Measurements from ENCODE around the gene PFDN1. TPM values are rescaled to one million over a fixed set of nuclear protein-coding genes. Genes with fewer than 3 reads are reported as not detected.

The PFDN1 gene
- total and polyA plus RNA-seq, 5 donors from 2014 or later: 34.3 to 152 (median 109) TPM

GRCh38 chr5:140222416-140222815 is 80.5 kb downstream of the PFDN1 start:
- Histone ChIP-seq H3K4me3 (ENCODE audit: low read depth, low read length) (no peak overlapping the region), H3K36me3 (ENCODE audit: control insufficient read depth, insufficient read depth, low read length) (no peaks in the 10 kb centered on the region), H3K9me3 (ENCODE audit: control insufficient read depth in 2 of 2, low read length in 2 of 2) (no peaks in the 10 kb centered on the region), H3K27ac (ENCODE audit: insufficient read depth, low read length, poor library complexity, severe bottlenecking) (no peak overlapping the region), H3K4me1 (ENCODE audit: control insufficient read depth, insufficient read depth, low read length, poor library complexity, severe bottlenecking) (no peaks in the 10 kb centered on the region), H3K27me3 (ENCODE audit: control insufficient read depth, insufficient read depth, low read length) (no peaks in the 10 kb centered on the region)
- Mint-ChIP-seq H3K27me3 (no peaks in the 10 kb centered on the region), H3K4me3 (no peak overlapping the region), H3K4me1 (peaks cover 0 to 5% (median 0%) of the 10 kb centered on the region in 4 donors), H3K9me3 (no peaks in the 10 kb centered on the region), H3K27ac (no peak overlapping the region), H3K36me3 (no peaks in the 10 kb centered on the region)
- no peak for ATAC-seq (ENCODE audit: low read depth in 2 of 2)
- DNase-seq: no peak

- no peak overlapping the region for H3K4me3 Mint-ChIP-seq
- Histone ChIP-seq H3K36me3 (ENCODE audit: control insufficient read depth, insufficient read depth, low read length) (no peaks in the 10 kb centered on the region), H3K9me3 (ENCODE audit: control insufficient read depth in 2 of 2, low read length in 2 of 2) (no peaks in the 10 kb centered on the region), H3K4me1 (ENCODE audit: control insufficient read depth, insufficient read depth, low read length, poor library complexity, severe bottlenecking) (no peaks in the 10 kb centered on the region), H3K4me3 (ENCODE audit: low read depth, low read length) (no peak overlapping the region), H3K27ac (ENCODE audit: insufficient read depth, low read length, poor library complexity, severe bottlenecking) (no peak overlapping the region), H3K27me3 (ENCODE audit: control insufficient read depth, insufficient read depth, low read length) (no peaks in the 10 kb centered on the region)
- peaks cover 0 to 5% (median 0%) of the 10 kb centered on the region in 4 donors for H3K4me1 Mint-ChIP-seq
- no peaks in the 10 kb centered on the region for H3K36me3 Mint-ChIP-seq
- H3K27ac Mint-ChIP-seq: no peak overlapping the region
- ATAC-seq (ENCODE audit: low read depth in 2 of 2): no peak
- peak in 1 of 3 donors; percentile 26 for DNase-seq
- no peaks in the 10 kb centered on the region for H3K9me3 Mint-ChIP-seq
- H3K27me3 Mint-ChIP-seq: no peaks in the 10 kb centered on the region
These were observed 81.1 kb downstream of the PFDN1 start for GRCh38 chr5:140221697-140222223.

- no peaks in the 10 kb centered on the region for H3K27me3 ChIP-seq (ENCODE audit: control insufficient read depth, insufficient read depth, low read length)
- Mint-ChIP-seq H3K36me3 (no peaks in the 10 kb centered on the region), H3K4me1 (peaks cover 0 to 5% (median 0%) of the 10 kb centered on the region in 4 donors), H3K27ac (no peak overlapping the region), H3K9me3 (no peaks in the 10 kb centered on the region), H3K27me3 (no peaks in the 10 kb centered on the region), H3K4me3 (no peak overlapping the region)
- H3K4me3 ChIP-seq (ENCODE audit: low read depth, low read length): no peak overlapping the region
- DNase-seq (no peak), ATAC-seq (ENCODE audit: low read depth in 2 of 2) (no peak)
- H3K4me1 ChIP-seq (ENCODE audit: control insufficient read depth, insufficient read depth, low read length, poor library complexity, severe bottlenecking): no peaks in the 10 kb centered on the region
- no peaks in the 10 kb centered on the region for H3K36me3 ChIP-seq (ENCODE audit: control insufficient read depth, insufficient read depth, low read length)
- H3K9me3 ChIP-seq (ENCODE audit: control insufficient read depth in 2 of 2, low read length in 2 of 2): no peaks in the 10 kb centered on the region
- no peak overlapping the region for H3K27ac ChIP-seq (ENCODE audit: insufficient read depth, low read length, poor library complexity, severe bottlenecking)
These were observed 82.2 kb downstream of the PFDN1 start for GRCh38 chr5:140220698-140221064.

GRCh38 chr5:140220032-140220697 is 82.7 kb downstream of the PFDN1 start:
- H3K4me1 Mint-ChIP-seq: peaks cover 0 to 5% (median 0%) of the 10 kb centered on the region in 4 donors
- no peak overlapping the region for H3K27ac Mint-ChIP-seq
- no peak for DNase-seq
- Histone ChIP-seq H3K4me1 (ENCODE audit: control insufficient read depth, insufficient read depth, low read length, poor library complexity, severe bottlenecking) (no peaks in the 10 kb centered on the region), H3K27ac (ENCODE audit: insufficient read depth, low read length, poor library complexity, severe bottlenecking) (no peak overlapping the region), H3K4me3 (ENCODE audit: low read depth, low read length) (no peak overlapping the region), H3K27me3 (ENCODE audit: control insufficient read depth, insufficient read depth, low read length) (no peaks in the 10 kb centered on the region), H3K36me3 (ENCODE audit: control insufficient read depth, insufficient read depth, low read length) (no peaks in the 10 kb centered on the region), H3K9me3 (ENCODE audit: control insufficient read depth in 2 of 2, low read length in 2 of 2) (no peaks in the 10 kb centered on the region)
- no peaks in the 10 kb centered on the region for H3K27me3 Mint-ChIP-seq
- H3K4me3 Mint-ChIP-seq: no peak overlapping the region
- no peak for ATAC-seq (ENCODE audit: low read depth in 2 of 2)
- no peaks in the 10 kb centered on the region for H3K9me3 Mint-ChIP-seq
- H3K36me3 Mint-ChIP-seq: no peaks in the 10 kb centered on the region

- DNase-seq (no peak), ATAC-seq (ENCODE audit: low read depth in 2 of 2) (no peak)
- no peaks in the 10 kb centered on the region for H3K36me3 ChIP-seq (ENCODE audit: control insufficient read depth, insufficient read depth, low read length)
- no peaks in the 10 kb centered on the region for H3K9me3 ChIP-seq (ENCODE audit: control insufficient read depth in 2 of 2, low read length in 2 of 2)
- Mint-ChIP-seq H3K27ac (no peak overlapping the region), H3K9me3 (no peaks in the 10 kb centered on the region), H3K4me1 (peaks cover 0 to 5% (median 0%) of the 10 kb centered on the region in 4 donors), H3K27me3 (no peaks in the 10 kb centered on the region), H3K36me3 (no peaks in the 10 kb centered on the region), H3K4me3 (no peak overlapping the region)
- H3K4me1 ChIP-seq (ENCODE audit: control insufficient read depth, insufficient read depth, low read length, poor library complexity, severe bottlenecking): no peaks in the 10 kb centered on the region
- H3K27me3 ChIP-seq (ENCODE audit: control insufficient read depth, insufficient read depth, low read length): no peaks in the 10 kb centered on the region
- no peak overlapping the region for H3K27ac ChIP-seq (ENCODE audit: insufficient read depth, low read length, poor library complexity, severe bottlenecking)
- H3K4me3 ChIP-seq (ENCODE audit: low read depth, low read length): no peak overlapping the region
These were observed 83.6 kb downstream of the PFDN1 start for GRCh38 chr5:140219068-140219991.

- no peak for ATAC-seq (ENCODE audit: low read depth in 2 of 2)
- Mint-ChIP-seq H3K27ac (no peak overlapping the region), H3K4me1 (peaks cover 0 to 5% (median 0%) of the 10 kb centered on the region in 4 donors), H3K27me3 (no peaks in the 10 kb centered on the region), H3K9me3 (no peaks in the 10 kb centered on the region), H3K4me3 (no peak overlapping the region), H3K36me3 (no peaks in the 10 kb centered on the region)
- DNase-seq: no peak
- H3K27me3 ChIP-seq (ENCODE audit: control insufficient read depth, insufficient read depth, low read length): no peaks in the 10 kb centered on the region
- no peak overlapping the region for H3K4me3 ChIP-seq (ENCODE audit: low read depth, low read length)
- H3K27ac ChIP-seq (ENCODE audit: insufficient read depth, low read length, poor library complexity, severe bottlenecking): no peak overlapping the region
- H3K4me1 ChIP-seq (ENCODE audit: control insufficient read depth, insufficient read depth, low read length, poor library complexity, severe bottlenecking): no peaks in the 10 kb centered on the region
- no peaks in the 10 kb centered on the region for H3K9me3 ChIP-seq (ENCODE audit: control insufficient read depth in 2 of 2, low read length in 2 of 2)
- no peaks in the 10 kb centered on the region for H3K36me3 ChIP-seq (ENCODE audit: control insufficient read depth, insufficient read depth, low read length)
These were observed 85.4 kb downstream of the PFDN1 start for GRCh38 chr5:140217299-140218026.

GRCh38 chr5:140216478-140217074 is 86.3 kb downstream of the PFDN1 start:
- DNase-seq: no peak
- H3K4me1 Mint-ChIP-seq: peaks cover 0 to 2% (median 0%) of the 10 kb centered on the region in 4 donors
- no peak overlapping the region for H3K4me3 Mint-ChIP-seq
- ATAC-seq (ENCODE audit: low read depth in 2 of 2): no peak
- no peaks in the 10 kb centered on the region for H3K4me1 ChIP-seq (ENCODE audit: control insufficient read depth, insufficient read depth, low read length, poor library complexity, severe bottlenecking)
- no peak overlapping the region for H3K4me3 ChIP-seq (ENCODE audit: low read depth, low read length)
- H3K9me3 Mint-ChIP-seq: no peaks in the 10 kb centered on the region
- no peaks in the 10 kb centered on the region for H3K27me3 Mint-ChIP-seq
- H3K27me3 ChIP-seq (ENCODE audit: control insufficient read depth, insufficient read depth, low read length): no peaks in the 10 kb centered on the region
- H3K36me3 Mint-ChIP-seq: no peaks in the 10 kb centered on the region
- no peaks in the 10 kb centered on the region for H3K9me3 ChIP-seq (ENCODE audit: control insufficient read depth in 2 of 2, low read length in 2 of 2)
- H3K36me3 ChIP-seq (ENCODE audit: control insufficient read depth, insufficient read depth, low read length): no peaks in the 10 kb centered on the region
- H3K27ac Mint-ChIP-seq: no peak overlapping the region
- H3K27ac ChIP-seq (ENCODE audit: insufficient read depth, low read length, poor library complexity, severe bottlenecking): no peak overlapping the region
